Upper lobe of right lung (tissue), 1 donor: ENCODE measurements around the gene UBE2QL1. TPM values are rescaled to one million over a fixed set of nuclear protein-coding genes. Genes with fewer than 3 reads are reported as not detected.

Experiments used
- total RNA-seq: library from RNA; stranded (reverse); fragmentation: NEBNext Ultra II Directional; extraction: Animal tissue kit (Norgen Biotek cat#: 25700); gene quantifications from one replicate; pipeline ENCODE4 v1.2.1, GENCODE V29; 2021
- donor health status: DM: no; HTN: yes; CAD: no; lungs with severe emphysema.

UBE2QL1 gene
- total RNA-seq, 1 donor from 2014 or later, result not detected

Other genes with a start within 250 kb of the UBE2QL1 start
- gene MED10, start 70.3 kb upstream of the UBE2QL1 start, total RNA-seq, result 31.8 TPM
- gene NSUN2, start 184.2 kb downstream of the UBE2QL1 start, total RNA-seq, result 46.4 TPM
- gene SRD5A1, start 184.6 kb downstream of the UBE2QL1 start, total RNA-seq, result 8.0 TPM